Measurements from ENCODE around the gene DCBLD1. TPM values are rescaled to one million over a fixed set of nuclear protein-coding genes. Genes with fewer than 3 reads are reported as not detected.

DCBLD1 gene
- total and polyA plus RNA-seq, 2 of the 13 experiments (the other 11 are each of a cell fraction or from before 2014, with no cell fraction given): 23.2 to 41.5 TPM

DNA sequence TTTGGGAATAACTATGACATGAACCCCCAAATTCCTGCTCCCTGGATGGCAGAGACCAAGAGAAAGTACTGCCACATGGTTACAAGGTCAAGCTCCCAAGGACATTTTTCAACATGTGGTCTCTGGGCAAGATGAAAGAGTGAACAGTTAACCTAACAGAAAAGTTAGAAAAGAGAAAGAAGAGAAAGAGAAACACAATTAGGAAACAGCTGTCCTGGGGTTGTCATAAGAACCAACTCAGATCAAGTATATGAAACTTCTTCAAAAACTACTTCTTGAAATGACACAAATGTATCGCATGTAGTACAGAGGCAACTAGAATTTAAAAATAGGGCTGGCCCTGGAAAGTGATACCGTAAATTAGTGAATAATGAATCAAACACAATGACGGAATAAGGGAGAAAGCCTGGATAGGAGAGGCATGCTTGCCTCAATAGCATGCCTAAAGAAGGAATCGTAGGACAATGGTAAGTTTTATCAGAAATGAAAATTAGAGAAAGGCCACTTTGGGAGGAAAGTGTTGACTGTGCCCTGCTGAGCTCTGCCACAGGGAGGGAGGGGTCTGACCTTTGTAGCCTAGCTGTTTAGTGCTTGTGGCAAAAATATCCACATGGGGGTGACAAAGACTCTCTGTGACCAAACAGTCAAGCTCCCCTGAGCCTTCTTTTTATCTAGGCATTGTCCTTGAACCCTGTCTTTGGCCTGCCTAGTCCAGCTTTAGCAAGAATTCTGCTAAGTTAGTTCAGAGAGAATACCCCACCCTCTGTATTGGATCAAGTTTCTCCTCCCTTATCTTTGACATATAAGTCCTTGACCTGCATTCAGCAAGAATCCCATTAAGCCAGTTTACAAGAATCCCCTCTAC lies 4.3 kb upstream of the DCBLD1 start (continued):
- TF ChIP-seq, protein P1, sequence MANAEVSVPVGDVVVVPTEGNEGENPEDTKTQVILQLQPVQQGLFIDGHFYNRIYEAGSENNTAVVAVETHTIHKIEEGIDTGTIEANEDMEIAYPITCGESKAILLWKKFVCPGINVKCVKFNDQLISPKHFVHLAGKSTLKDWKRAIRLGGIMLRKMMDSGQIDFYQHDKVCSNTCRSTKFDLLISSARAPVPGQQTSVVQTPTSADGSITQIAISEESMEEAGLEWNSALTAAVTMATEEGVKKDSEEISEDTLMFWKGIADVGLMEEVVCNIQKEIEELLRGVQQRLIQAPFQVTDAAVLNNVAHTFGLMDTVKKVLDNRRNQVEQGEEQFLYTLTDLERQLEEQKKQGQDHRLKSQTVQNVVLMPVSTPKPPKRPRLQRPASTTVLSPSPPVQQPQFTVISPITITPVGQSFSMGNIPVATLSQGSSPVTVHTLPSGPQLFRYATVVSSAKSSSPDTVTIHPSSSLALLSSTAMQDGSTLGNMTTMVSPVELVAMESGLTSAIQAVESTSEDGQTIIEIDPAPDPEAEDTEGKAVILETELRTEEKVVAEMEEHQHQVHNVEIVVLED (CRISPR knock-in tag; IDR thresholded peaks at IDR 0.05; ENCODE audit: borderline replicate concordance): 0 out of 2 replicates have a peak, but pooled peaks have one; percentile 39
- peak; percentile 54; the same call in 1 of the 2 replicates for TF ChIP-seq TSC22D2 (CRISPR knock-in tag; IDR thresholded peaks at IDR 0.05; ENCODE audit: borderline replicate concordance)
- TF ChIP-seq CBX2 (IDR thresholded peaks at IDR 0.05; ENCODE audit: low read depth, low read length): no peak
- TF ChIP-seq CBX2 (CRISPR knock-in tag; IDR thresholded peaks at IDR 0.05; ENCODE audit: low read depth): no peak
- TF ChIP-seq DMAP1 (CRISPR knock-in tag; IDR thresholded peaks at IDR 0.05): peak; percentile 72
- peak; percentile 69; the same call in 1 of the 2 replicates for TF ChIP-seq NFKBIZ (CRISPR knock-in tag; IDR thresholded peaks at IDR 0.05)
- 0 out of 4 replicates have a peak, but pooled peaks of 1 of the 2 experiments have one; percentile 55 for TF ChIP-seq KLF16 (CRISPR knock-in tag; IDR thresholded peaks at IDR 0.05)
- no peak for TF ChIP-seq WIZ (CRISPR knock-in tag; IDR thresholded peaks at IDR 0.05)
- TF ChIP-seq KDM2A (CRISPR knock-in tag; IDR thresholded peaks at IDR 0.05; ENCODE audit: borderline replicate concordance, low read depth): 0 out of 2 replicates have a peak, but pooled peaks have one; percentile 48
- no peak for TF ChIP-seq ZNF577 (CRISPR knock-in tag; IDR thresholded peaks at IDR 0.05; ENCODE audit: borderline replicate concordance, low read depth)
- peak; percentile 62; the same call in 1 of the 2 replicates for TF ChIP-seq ZNF619 (CRISPR knock-in tag; IDR thresholded peaks at IDR 0.05)
- no peak for TF ChIP-seq JUNB (CRISPR knock-in tag; IDR thresholded peaks at IDR 0.05; ENCODE audit: borderline replicate concordance)
- TF ChIP-seq, protein P2, sequence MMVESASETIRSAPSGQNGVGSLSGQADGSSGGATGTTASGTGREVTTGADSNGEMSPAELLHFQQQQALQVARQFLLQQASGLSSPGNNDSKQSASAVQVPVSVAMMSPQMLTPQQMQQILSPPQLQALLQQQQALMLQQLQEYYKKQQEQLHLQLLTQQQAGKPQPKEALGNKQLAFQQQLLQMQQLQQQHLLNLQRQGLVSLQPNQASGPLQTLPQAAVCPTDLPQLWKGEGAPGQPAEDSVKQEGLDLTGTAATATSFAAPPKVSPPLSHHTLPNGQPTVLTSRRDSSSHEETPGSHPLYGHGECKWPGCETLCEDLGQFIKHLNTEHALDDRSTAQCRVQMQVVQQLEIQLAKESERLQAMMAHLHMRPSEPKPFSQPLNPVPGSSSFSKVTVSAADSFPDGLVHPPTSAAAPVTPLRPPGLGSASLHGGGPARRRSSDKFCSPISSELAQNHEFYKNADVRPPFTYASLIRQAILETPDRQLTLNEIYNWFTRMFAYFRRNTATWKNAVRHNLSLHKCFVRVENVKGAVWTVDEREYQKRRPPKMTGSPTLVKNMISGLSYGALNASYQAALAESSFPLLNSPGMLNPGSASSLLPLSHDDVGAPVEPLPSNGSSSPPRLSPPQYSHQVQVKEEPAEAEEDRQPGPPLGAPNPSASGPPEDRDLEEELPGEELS (CRISPR knock-in tag; IDR thresholded peaks at IDR 0.05): peak; percentile 76
- TF ChIP-seq JDP2 (CRISPR knock-in tag; IDR thresholded peaks at IDR 0.05; ENCODE audit: borderline replicate concordance): no peak
- TF ChIP-seq HDAC1 (CRISPR knock-in tag; IDR thresholded peaks at IDR 0.05): 0 out of 2 replicates have a peak, but pooled peaks have one; percentile 6
- TF ChIP-seq, protein P3, sequence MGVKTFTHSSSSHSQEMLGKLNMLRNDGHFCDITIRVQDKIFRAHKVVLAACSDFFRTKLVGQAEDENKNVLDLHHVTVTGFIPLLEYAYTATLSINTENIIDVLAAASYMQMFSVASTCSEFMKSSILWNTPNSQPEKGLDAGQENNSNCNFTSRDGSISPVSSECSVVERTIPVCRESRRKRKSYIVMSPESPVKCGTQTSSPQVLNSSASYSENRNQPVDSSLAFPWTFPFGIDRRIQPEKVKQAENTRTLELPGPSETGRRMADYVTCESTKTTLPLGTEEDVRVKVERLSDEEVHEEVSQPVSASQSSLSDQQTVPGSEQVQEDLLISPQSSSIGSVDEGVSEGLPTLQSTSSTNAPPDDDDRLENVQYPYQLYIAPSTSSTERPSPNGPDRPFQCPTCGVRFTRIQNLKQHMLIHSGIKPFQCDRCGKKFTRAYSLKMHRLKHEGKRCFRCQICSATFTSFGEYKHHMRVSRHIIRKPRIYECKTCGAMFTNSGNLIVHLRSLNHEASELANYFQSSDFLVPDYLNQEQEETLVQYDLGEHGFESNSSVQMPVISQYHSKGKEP (CRISPR knock-in tag; IDR thresholded peaks at IDR 0.05): no peak
- no peak for TF ChIP-seq RAD51 (IDR thresholded peaks at IDR 0.05; ENCODE audit: borderline replicate concordance)
- TF ChIP-seq SAFB2 (CRISPR knock-in tag; IDR thresholded peaks at IDR 0.05; ENCODE audit: borderline replicate concordance, low read depth): no peak; the same call in 1 of the 2 replicates
- no peak for TF ChIP-seq ZNF883 (CRISPR knock-in tag; IDR thresholded peaks at IDR 0.05; ENCODE audit: not compliant biosample characterization)
- no peak for TF ChIP-seq ZNF3 (CRISPR knock-in tag; IDR thresholded peaks at IDR 0.05)
- TF ChIP-seq, protein P4, sequence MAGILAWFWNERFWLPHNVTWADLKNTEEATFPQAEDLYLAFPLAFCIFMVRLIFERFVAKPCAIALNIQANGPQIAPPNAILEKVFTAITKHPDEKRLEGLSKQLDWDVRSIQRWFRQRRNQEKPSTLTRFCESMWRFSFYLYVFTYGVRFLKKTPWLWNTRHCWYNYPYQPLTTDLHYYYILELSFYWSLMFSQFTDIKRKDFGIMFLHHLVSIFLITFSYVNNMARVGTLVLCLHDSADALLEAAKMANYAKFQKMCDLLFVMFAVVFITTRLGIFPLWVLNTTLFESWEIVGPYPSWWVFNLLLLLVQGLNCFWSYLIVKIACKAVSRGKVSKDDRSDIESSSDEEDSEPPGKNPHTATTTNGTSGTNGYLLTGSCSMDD (CRISPR knock-in tag; IDR thresholded peaks at IDR 0.05): no peak
- no peak for TF ChIP-seq ZNF547 (CRISPR knock-in tag; IDR thresholded peaks at IDR 0.05)
- no peak for TF ChIP-seq HIVEP1 (CRISPR knock-in tag; IDR thresholded peaks at IDR 0.05)
- TF ChIP-seq SNAI1 (CRISPR knock-in tag; IDR thresholded peaks at IDR 0.05; ENCODE audit: borderline replicate concordance): 0 out of 2 replicates have a peak, but pooled peaks have one; percentile 31
